OCI-LY7 (cell line): Measurements from ENCODE around the gene DNALI1. TPM values are rescaled to one million over a fixed set of nuclear protein-coding genes. Genes with fewer than 3 reads are reported as not detected.
A peak's percentile ranks its signal among the peaks of the same experiment; 100 is the strongest.

Experiments
- BruUV-seq: library from RNA; stranded (reverse); fragments of 400-500 nt; replicated peaks from 2 replicates; lab custom pipeline; 2021; lab: Mats Ljungman, UMichigan
- CTCF ChIA-PET: fragments of 300-600 bp; sonication (Branson Sonifier 250); formaldehyde crosslinking; loops from one replicate; lab custom pipeline; 2022; ENCODE audit warnings: antibody characterized with exemption; ENCODE audit not compliant: unreplicated experiment; lab: Charles Lee
- POLR2A ChIA-PET: fragments of 300-600 bp; sonication (Branson Sonifier 250); formaldehyde crosslinking; loops from one replicate; lab custom pipeline; 2022; ENCODE audit warnings: antibody characterized with exemption; lab: Charles Lee
- DNase-seq: peaks from one replicate; pipeline ENCODE4 v3.0.0-alpha.2; 2015; ENCODE audit warnings: low spot score
- H2AFZ ChIP-seq: fragments of 200-600 bp; sonication (generic), shearing (Covaris generic); 2 replicates; pipeline ENCODE4 v1.6.1; 2014; ENCODE audit warnings: mild to moderate bottlenecking, antibody characterized with exemption, low read length, moderate library complexity
- H3K27ac ChIP-seq: fragments of 200-600 bp; sonication (generic); 2 replicates; pipeline ENCODE4 v1.5.1; 2014; ENCODE audit warnings: mixed run types, low read depth, mild to moderate bottlenecking, moderate library complexity, low read length, inconsistent platforms; ENCODE audit not compliant: poor library complexity, severe bottlenecking
- H3K36me3 ChIP-seq: fragments of 200-600 bp; sonication (generic); 2 replicates; pipeline ENCODE4 v1.6.1; 2014; ENCODE audit warnings: mild to moderate bottlenecking, antibody characterized with exemption, low read length, moderate library complexity, mixed read lengths; ENCODE audit not compliant: insufficient read depth
- H3K4me1 ChIP-seq: fragments of 200-600 bp; sonication (generic); 2 replicates; pipeline ENCODE4 v1.5.1; 2014; ENCODE audit warnings: mild to moderate bottlenecking, low read length; ENCODE audit not compliant: insufficient read depth, poor library complexity, severe bottlenecking
- H3K4me2 ChIP-seq: fragments of 200-600 bp; sonication (generic); 2 replicates; pipeline ENCODE4 v1.6.1; 2014; ENCODE audit warnings: mild to moderate bottlenecking, low read length
- H3K4me3 ChIP-seq: fragments of 200-600 bp; sonication (generic); 2 replicates; pipeline ENCODE4 v1.5.1; 2014; ENCODE audit warnings: mild to moderate bottlenecking, low read depth, low read length; ENCODE audit not compliant: poor library complexity, severe bottlenecking
- H3K79me2 ChIP-seq: fragments of 200-600 bp; sonication (generic); 2 replicates; pipeline ENCODE4 v1.6.1; 2016; ENCODE audit warnings: low read depth, mild to moderate bottlenecking, low read length, moderate library complexity, mixed read lengths; ENCODE audit not compliant: insufficient read depth
- H3K9me2 ChIP-seq: fragments of 200-600 bp; sonication (generic); 2 replicates; pipeline ENCODE4 v1.6.1; 2016; ENCODE audit warnings: mild to moderate bottlenecking, low read length, mixed read lengths; ENCODE audit not compliant: insufficient read depth
- H3K9me3 ChIP-seq: fragments of 200-600 bp; sonication (generic); 2 replicates; pipeline ENCODE4 v1.6.1; 2014; ENCODE audit warnings: mild to moderate bottlenecking, mixed run types, low read length, mixed read lengths
- H4K20me1 ChIP-seq: fragments of 200-600 bp; sonication (generic); 2 replicates; pipeline ENCODE4 v1.6.1; 2014; ENCODE audit warnings: mild to moderate bottlenecking, antibody characterized with exemption, low read length, moderate library complexity, mixed read lengths; ENCODE audit not compliant: insufficient read depth
- CTCF ChIP-seq: fragments of 200-600 bp; sonication (generic); conservative IDR thresholded peaks from 2 replicates; pipeline ENCODE4 v1.5.1; 2014; ENCODE audit warnings: mild to moderate bottlenecking, antibody characterized with exemption, low read length, moderate library complexity, mixed read lengths
- EZH2phosphoT487 ChIP-seq: fragments of 200-600 bp; sonication (generic); IDR thresholded peaks from 2 replicates; pipeline ENCODE4 v1.6.1; 2018; ENCODE audit warnings: low read depth, borderline replicate concordance, mild to moderate bottlenecking, mixed run types, antibody characterized with exemption, low read length, moderate library complexity, mixed read lengths
- intact Hi-C: fragments of 100-400 bp; cut with micrococcal nuclease; formaldehyde crosslinking; loops from one replicate; pipeline ENCODE4 v1.10.0; 2022; ENCODE audit not compliant: unreplicated experiment
- total RNA-seq, 2 experiments: library from RNA; depleted of rRNA in 1 of 2; stranded (reverse); fragments of >200 nt in 1 of 2; shearing (Covaris generic) in 1 of 2; gene quantifications; 2 replicates each; pipeline ENCODE4 v1.2.3, GENCODE V29; 2014 to 2022

DNALI1 gene
- total RNA-seq, 2 experiments from 2014 or later = not detected

- ChIA-PET POLR2A (interaction anchor here (0.6 to 1.8 kb wide), 5 partner anchors 9 to 273 kb away, joined by 3 to 10 read pairs (median 4); no protein-coding TSS in a partner anchor), CTCF (interaction anchor here (0.6 to 1.9 kb wide), 5 partner anchors 9 to 986 kb away, joined by 4 to 9 read pairs (median 4); no protein-coding TSS in a partner anchor)
- no peaks in the 10 kb centered on the region for H3K9me2 ChIP-seq
- H3K79me2 ChIP-seq = no peaks in the 10 kb centered on the region
- no peak overlapping the region for H3K27ac ChIP-seq
- H4K20me1 ChIP-seq = no peaks in the 10 kb centered on the region
- no TSS peak for BruUV-seq
- peaks cover 4% of the 10 kb centered on the region for H3K4me1 ChIP-seq
- peak; percentile 76 for DNase-seq
- H3K4me3 ChIP-seq = no peak overlapping the region
- H3K9me3 ChIP-seq = no peaks in the 10 kb centered on the region
- H3K4me2 ChIP-seq = no peak overlapping the region
- no peak for TF ChIP-seq EZH2phosphoT487
- TF ChIP-seq CTCF = peak; percentile 95
- intact Hi-C loops = loop anchor here (1.0 kb wide), 1 partner anchor 79 kb away; no protein-coding TSS in a partner anchor
- no peaks in the 10 kb centered on the region for H3K36me3 ChIP-seq
- H2AFZ ChIP-seq = no peak overlapping the region
Measured at GRCh38 chr1:37602750-37603694, 46.3 kb downstream of the DNALI1 start.

- BruUV-seq = no TSS peak
- peaks cover 11% of the 10 kb centered on the region for H3K4me1 ChIP-seq
- intact Hi-C loops = no loop called here
Measured at GRCh38 chr1:37605061-37605650, 48.4 kb downstream of the DNALI1 start.

More at GRCh38 chr1:37605061-37605650, 48.4 kb downstream of the DNALI1 start:
- TF ChIP-seq EZH2phosphoT487 (no peak), CTCF (no peak)
- ChIA-PET CTCF (no interaction called here), POLR2A (interaction anchor here (0.5 to 1.6 kb wide), 3 partner anchors 9 to 80 kb away, joined by 3 to 4 read pairs (median 3); partner anchors contain the start of gene GNL2)
- no peaks in the 10 kb centered on the region for H3K36me3 ChIP-seq
- H3K9me2 ChIP-seq = no peaks in the 10 kb centered on the region
- H3K79me2 ChIP-seq = no peaks in the 10 kb centered on the region
- H2AFZ ChIP-seq = no peak overlapping the region
- no peaks in the 10 kb centered on the region for H4K20me1 ChIP-seq
- no peak overlapping the region for H3K4me3 ChIP-seq
- DNase-seq = no peak
- H3K4me2 ChIP-seq = no peak overlapping the region
- H3K9me3 ChIP-seq = no peaks in the 10 kb centered on the region
- H3K27ac ChIP-seq = no peak overlapping the region
